Inferior parietal cortex (tissue), 1 donor: ENCODE results near the gene SOX8.
"Not testable (repeated sequence)": the region's sequence is repeated elsewhere in the genome, so short reads cannot be mapped to it uniquely, and the experiment has no call there.

Experiments used
- DNase-seq: peaks from one replicate; pipeline ENCODE4 v3.0.0-alpha.2; 2016; ENCODE audit errors: extremely low spot score

SOX8 gene

DNA sequence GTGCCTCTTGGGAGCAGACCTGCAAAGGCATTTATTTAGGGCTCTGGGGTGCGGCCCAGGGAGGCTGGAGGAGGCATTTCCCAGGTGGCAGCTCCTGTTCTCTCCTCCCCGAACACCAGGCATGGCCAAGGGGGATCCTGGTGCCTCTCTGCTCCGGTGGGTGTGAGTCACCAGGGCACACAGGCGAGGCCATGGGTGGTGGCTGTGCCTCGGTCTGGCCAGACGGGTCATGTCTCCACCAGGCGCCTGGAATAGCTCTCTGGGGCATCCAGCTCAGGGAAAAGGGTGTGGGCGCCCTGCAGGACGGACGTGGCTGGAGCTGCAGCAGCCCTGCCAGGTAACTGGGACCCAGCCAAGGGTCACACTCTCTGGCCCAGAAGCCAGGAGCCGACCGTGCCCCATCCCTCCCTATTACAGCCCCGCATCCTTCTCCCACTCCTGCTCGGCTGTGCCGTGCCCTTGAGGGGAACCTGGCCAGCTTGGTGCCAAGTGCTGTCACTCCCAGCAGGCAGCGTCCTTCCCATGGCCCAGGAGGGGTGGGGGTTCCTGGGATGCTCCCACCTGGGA, 25.8 kb downstream of the SOX8 start:
- DNase-seq: no peak

- DNase-seq: no peak
These were observed 26.5 kb downstream of the SOX8 start for GRCh38 chr16:1008085-1008484.

DNA sequence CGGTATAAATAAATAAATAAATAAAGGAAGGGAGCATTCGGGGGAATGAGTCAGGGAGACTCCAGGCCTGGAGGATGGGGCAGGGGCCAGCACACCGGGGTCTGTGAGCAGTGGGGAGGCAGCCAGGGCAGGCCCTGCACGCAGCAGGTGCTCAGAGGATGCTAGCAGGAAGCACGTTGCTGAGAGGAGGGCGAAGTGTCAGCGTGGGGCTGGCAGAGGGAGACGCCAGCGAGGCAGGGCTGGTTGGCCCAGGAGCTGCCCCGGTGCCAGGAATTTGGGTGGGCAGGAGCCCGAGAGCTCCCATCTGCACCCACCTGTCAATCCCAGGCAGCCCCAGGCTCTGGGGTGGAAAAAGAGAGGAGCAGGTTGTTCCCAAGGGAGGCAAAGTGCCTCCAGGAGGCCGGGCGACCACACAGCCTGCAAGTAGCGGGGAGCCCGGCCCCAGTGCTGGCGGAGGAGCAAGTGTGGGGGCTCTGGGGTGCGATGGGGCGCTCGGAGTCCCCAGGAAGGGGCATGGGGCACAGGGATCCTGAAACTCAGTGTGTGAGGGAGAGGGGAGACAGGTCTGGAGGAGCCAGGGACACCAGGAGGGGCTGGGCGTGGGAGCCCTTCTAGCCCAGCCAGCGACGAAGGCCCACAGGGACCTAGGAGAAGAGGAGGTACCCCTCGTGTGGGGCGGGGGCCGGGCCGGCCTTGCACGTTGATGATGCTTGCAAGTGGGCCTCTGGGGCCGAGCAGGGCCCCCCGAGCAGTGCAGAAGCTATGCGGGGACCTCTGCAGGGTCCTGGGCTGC, 28.0 kb downstream of the SOX8 start:
- DNase-seq: no peak

DNA sequence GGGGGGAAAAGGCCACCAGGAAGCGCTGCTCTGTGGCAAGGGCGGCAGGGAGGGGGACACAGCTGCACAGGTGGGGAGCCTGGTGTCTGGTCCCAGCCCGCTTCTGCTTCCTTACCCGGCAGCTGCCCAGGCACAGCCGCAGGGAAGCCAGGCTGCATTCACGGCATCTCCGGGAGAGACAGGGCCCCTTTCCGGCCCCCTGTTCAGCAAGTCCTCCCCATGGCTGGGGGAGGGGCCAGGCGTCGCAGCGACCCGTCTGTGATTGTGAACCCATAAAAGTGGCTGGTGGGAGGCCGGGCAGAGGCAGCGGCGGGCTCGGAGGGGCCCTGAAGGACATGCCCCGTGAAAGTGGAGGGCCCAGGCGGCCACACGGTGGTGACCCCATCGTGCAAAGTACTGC, 28.7 kb downstream of the SOX8 start:
- DNase-seq: no peak

DNA sequence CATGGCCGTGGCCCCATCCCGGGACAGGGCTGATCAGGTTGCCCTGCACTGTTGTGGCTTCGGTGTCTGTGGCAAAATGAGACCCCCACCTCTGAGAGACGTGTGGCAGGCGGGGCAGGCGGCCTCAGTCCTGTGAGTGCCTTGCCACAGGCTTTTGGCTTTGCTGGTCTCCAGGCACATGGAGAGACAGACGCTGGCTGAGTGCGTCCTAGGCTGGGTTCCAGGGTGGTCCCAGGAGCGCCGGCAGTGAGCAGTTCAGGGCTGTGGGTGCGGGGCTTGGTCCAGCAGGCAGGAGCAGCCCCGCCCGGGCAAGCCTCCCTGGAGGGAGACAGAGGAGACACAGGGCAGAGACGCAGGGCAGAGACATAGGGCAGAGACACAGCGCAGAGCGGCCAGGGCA, 29.2 kb downstream of the SOX8 start:
- no peak for DNase-seq

DNA sequence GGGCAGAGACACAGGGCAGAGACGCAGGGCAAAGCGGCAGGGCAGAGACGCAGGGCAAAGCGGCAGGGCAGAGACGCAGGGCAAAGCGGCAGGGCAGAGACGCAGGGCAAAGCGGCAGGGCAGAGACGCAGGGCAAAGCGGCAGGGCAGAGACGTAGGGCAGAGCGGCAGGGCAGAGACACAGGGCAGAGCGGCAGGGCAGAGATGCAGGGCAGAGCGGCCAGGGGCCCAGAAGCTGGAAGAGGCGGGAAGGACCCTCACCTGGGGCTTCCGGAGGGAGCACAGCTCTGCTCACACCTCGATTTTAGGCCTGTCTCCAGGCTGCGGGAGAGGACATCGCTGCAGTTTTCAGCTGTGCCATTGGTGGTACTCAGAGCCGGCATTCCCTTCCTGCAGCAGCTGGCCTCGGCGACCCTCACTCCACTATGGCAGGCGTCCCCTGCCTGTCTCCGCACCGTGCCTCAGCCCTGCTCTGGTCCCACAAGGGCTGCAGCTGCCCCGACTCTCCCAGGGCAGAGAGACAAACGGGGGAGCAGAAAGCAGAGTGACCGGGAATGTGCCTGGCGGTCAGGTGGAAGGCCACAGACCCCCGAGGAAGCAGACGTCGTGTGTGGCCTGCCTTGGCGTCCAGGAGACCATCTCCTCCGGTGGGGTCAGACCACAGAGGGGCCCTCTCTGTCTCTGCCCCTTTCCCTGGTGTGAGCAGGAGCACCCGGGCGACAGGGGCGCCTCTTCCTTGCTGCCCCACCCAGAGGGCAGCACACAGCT, 29.9 kb downstream of the SOX8 start:
- no peak for DNase-seq

GRCh38 chr16:1012135-1012534, 30.6 kb downstream of the SOX8 start:
- no peak for DNase-seq

- DNase-seq: no peak
These were observed 31.4 kb downstream of the SOX8 start for GRCh38 chr16:1012722-1013592.

- no peak for DNase-seq
These were observed 32.0 kb downstream of the SOX8 start for GRCh38 chr16:1013593-1013900.

DNA sequence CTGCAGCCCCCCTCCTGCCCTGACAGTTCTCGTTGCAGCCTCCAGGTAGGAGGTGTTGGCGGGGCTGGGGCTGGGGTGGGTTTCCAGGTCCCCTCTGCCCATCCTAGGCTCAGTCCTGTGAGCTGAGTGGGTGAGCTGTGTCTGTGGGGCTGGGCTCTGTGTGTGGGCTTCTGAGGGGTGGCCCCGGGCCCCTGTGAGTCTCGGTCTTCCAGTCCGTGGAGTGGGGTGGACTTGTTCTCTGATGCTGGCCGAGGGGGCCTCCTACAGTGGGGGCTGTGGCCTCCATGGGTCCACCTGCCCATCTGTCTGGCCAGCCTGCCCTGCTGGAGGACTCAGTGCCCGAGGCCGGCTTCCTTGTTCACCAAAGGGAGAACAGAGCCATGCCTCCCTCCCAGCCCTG, 32.7 kb downstream of the SOX8 start:
- no peak for DNase-seq

DNA sequence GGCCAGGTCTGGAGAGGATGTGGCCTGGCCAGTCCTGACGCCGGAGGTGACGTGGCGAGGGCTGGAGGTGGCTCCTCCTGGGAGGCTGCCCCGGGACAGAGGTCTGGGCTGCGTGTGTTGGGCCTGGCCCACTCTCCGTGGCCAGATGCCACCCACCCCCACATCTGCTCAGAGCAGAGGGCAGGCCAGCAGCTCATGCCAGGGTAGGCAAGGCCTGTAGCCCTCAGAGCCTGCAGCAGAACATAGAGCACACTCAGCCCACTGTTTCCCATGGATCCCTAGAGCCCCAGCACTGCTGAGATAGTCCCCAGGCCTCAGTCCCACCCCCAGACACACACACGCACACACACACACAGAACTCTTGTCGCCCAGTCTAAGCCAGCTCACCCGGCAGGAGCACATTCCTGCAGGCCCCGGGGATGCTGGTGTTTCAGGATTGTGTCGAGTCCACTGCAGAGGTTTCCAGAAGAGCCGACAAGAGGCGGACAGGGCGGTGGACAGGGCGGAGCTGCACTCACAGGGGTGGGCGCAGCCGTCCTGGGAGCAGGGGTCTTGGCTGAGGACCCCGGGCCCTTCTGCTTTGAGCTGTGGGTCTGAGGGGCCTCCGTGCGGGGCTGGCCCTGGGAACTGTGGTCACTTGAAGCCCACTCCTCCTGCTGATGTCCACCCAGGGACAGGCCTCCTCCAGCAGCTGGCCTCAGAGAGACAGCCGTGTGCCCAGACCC, 33.4 kb downstream of the SOX8 start:
- no peak for DNase-seq

GRCh38 chr16:1018447-1019198, 37.1 kb downstream of the SOX8 start:
- no peak for DNase-seq

GRCh38 chr16:1019231-1020090, 37.9 kb downstream of the SOX8 start:
- peak; percentile 70 for DNase-seq

GRCh38 chr16:1020091-1020399, 38.5 kb downstream of the SOX8 start:
- no peak for DNase-seq

DNA sequence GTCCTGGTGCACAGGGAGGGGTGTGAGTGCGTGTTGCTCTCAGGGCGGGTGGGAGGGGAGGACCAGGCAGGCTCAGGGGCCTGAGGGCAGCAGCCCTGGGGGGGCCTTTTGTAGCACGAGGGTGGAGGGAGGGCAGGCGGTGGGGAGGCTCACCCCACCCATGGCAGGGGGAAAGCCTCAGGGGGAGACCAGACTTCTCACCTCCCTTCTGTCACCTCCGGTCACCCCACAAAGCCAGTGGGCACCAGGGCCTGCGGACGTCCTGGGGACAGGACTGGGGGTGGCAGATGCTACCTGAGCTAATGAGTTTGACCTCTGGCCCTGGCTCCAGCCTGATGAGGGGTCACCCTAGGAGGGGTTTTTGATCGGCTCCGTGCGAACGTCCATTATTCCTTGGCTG, 39.0 kb downstream of the SOX8 start:
- DNase-seq: no peak

- no peak for DNase-seq
These were observed 40.1 kb downstream of the SOX8 start for GRCh38 chr16:1021553-1022160.

GRCh38 chr16:1022466-1022865, 40.9 kb downstream of the SOX8 start:
- DNase-seq: no peak

DNA sequence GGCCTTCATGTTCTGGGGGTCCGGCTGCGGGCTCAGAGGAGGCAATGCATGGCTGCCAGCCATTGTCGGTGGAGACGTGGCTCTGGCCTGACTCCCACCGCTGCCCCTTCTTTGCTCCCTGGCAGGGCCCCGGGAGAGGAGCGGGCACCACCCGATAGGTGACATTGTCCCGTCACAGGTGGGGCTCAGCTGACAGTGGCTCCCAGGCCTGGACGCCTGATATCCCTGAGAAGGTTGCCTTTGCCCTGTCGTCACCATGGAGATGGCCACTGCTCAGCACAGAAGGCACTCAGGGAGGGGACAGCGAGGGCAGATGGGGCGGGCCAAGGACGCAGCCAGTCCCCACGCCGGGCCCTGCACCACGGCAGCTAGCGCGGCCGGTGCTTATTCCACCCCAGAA, 42.6 kb downstream of the SOX8 start:
- no peak for DNase-seq

- not testable (repeated sequence) for DNase-seq
These were observed 43.7 kb downstream of the SOX8 start for GRCh38 chr16:1025183-1025809.
